Measurements from ENCODE around the gene DOK3. TPM values are rescaled to one million over a fixed set of nuclear protein-coding genes. Genes with fewer than 3 reads are reported as not detected.

The DOK3 gene
- total and polyA plus RNA-seq, 10 of the 15 experiments (the other 5 are each of a cell fraction or from before 2014, with no cell fraction given) = 6.6 to 107 (median 52.1) TPM

- ChIA-PET CTCF (interaction anchor here (0.9 to 6.2 kb wide), 12 partner anchors 9 to 158 kb away, joined by 3 to 38 read pairs (median 4); partner anchors contain the start of genes LMAN2, PDLIM7 and TMED9), POLR2A (interaction anchor here (0.6 to 3.5 kb wide), 11 partner anchors 9 to 825 kb away, joined by 3 to 19 read pairs (median 4); partner anchors contain the start of genes GRK6, PDLIM7 and TMED9), RAD21 (ENCODE audit: unreplicated experiment) (interaction anchor here (0.6 to 1.8 kb wide), 10 partner anchors 8 to 128 kb away, joined by 3 to 11 read pairs (median 4); partner anchors contain the start of gene PDLIM7), SMC1A (ENCODE audit: uncharacterized antibody, unreplicated experiment) (interaction anchor here (0.8 to 1.8 kb wide), 6 partner anchors 8 to 121 kb away, joined by 3 to 9 read pairs (median 4); partner anchors contain the start of gene PDLIM7)
- no peak for DNase-seq (ENCODE audit: low read depth, low spot score)
- peak; percentile 31 for FAIRE-seq
- H3K79me2 ChIP-seq (ENCODE audit: control insufficient read depth, insufficient read depth, low read length) = peaks cover 39% of the 10 kb centered on the region
- peak overlapping the region; percentile 87 for H3K27ac ChIP-seq (ENCODE audit: control insufficient read depth, insufficient read depth)
- intact Hi-C loops (cut with micrococcal nuclease; ENCODE audit: unreplicated experiment) (loop anchor here (5.0 to 10.0 kb wide), 2 partner anchors 92 to 395 kb away; partner anchors contain the start of gene B4GALT7), in situ Hi-C loops (cut with MboI) (no loop called here)
- no peaks in the 10 kb centered on the region for H4K20me1 ChIP-seq (ENCODE audit: control insufficient read depth, insufficient read depth)
- H3K27me3 ChIP-seq (replicated peaks in 1 of 2; ENCODE audit: control insufficient read depth in 2 of 2, insufficient read depth in 2 of 2, low read length in 1 of 2) = no peaks in the 10 kb centered on the region
- peak overlapping the region; percentile 97 for H3K4me2 ChIP-seq (ENCODE audit: control insufficient read depth, insufficient read depth)
- peak overlapping the region; percentile 90 for H3K9ac ChIP-seq (ENCODE audit: control insufficient read depth, insufficient read depth, low read length)
- H2AFZ ChIP-seq (ENCODE audit: control insufficient read depth, low read depth, low read length) = peak overlapping the region; percentile 69
- peaks cover 41% of the 10 kb centered on the region for H3K4me1 ChIP-seq (ENCODE audit: control insufficient read depth, insufficient read depth, low read length)
- WGBS (ENCODE audit: insufficient coverage, insufficient replicate concordance, low lambda C conversion rate, missing lambda C conversion rate) = 7% methylated on average over 11 of the region's 11 CpGs
- BruUV-seq (replicated peaks) = TSS peak; percentile 49
- H3K4me3 ChIP-seq = peak overlapping the region; percentile 87
- H3K9me3 ChIP-seq (replicated peaks; ENCODE audit: control insufficient read depth, insufficient read depth, low read length) = no peaks in the 10 kb centered on the region
- H3K36me3 ChIP-seq (ENCODE audit: control insufficient read depth in 2 of 2, insufficient read depth in 2 of 2, low read length in 1 of 2) = peaks cover 15 to 39% of the 10 kb centered on the region in 2 experiments; a peak in 3 of 4 replicates
- peak; percentile 72 for ATAC-seq
- no peak for TF ChIP-seq STAT3 (IDR thresholded peaks at IDR 0.05; ENCODE audit: low read depth, low read length)
- TF ChIP-seq HDGF (IDR thresholded peaks at IDR 0.05) = no peak; the same call in 1 of the 2 replicates
- TF ChIP-seq NR2C2 (IDR thresholded peaks at IDR 0.05; ENCODE audit: borderline replicate concordance, control insufficient read depth, insufficient read length, low read depth) = no peak
- TF ChIP-seq ESRRA (IDR thresholded peaks at IDR 0.05; ENCODE audit: low read length) = no peak
- no peak for TF ChIP-seq WRNIP1 (IDR thresholded peaks at IDR 0.05; ENCODE audit: borderline replicate concordance, low read depth, low read length)
- no peak for TF ChIP-seq NFXL1 (IDR thresholded peaks at IDR 0.05; ENCODE audit: borderline replicate concordance)
- TF ChIP-seq ZBTB11 (CRISPR knock-in tag; IDR thresholded peaks at IDR 0.05) = no peak
- TF ChIP-seq CREM (IDR thresholded peaks at IDR 0.05; ENCODE audit: low read depth) = peak; percentile 30; the same call in 1 of the 2 replicates
- no peak for TF ChIP-seq HCFC1 (IDR thresholded peaks at IDR 0.05; ENCODE audit: low read length)
- no peak for TF ChIP-seq TARDBP (IDR thresholded peaks at IDR 0.05; ENCODE audit: borderline replicate concordance)
- TF ChIP-seq MXI1 (IDR thresholded peaks at IDR 0.05; ENCODE audit: low read depth, low read length) = peak; percentile 92
- TF ChIP-seq RAD51 (IDR thresholded peaks at IDR 0.05) = peak; percentile 97
- TF ChIP-seq MYC (IDR thresholded peaks at IDR 0.05; ENCODE audit: insufficient read depth, insufficient read length, insufficient replicate concordance, low read length, severe bottlenecking) = no peak
- TF ChIP-seq ATF3 (IDR thresholded peaks at IDR 0.05; ENCODE audit: borderline replicate concordance, extremely low read depth, low read depth, low read length) = peak; percentile 76; the same call in 1 of the 2 replicates
- TF ChIP-seq TCF3 (IDR thresholded peaks at IDR 0.05; ENCODE audit: borderline replicate concordance, insufficient read depth, low read depth, low read length) = no peak
- no peak for TF ChIP-seq ZBTB33 (IDR thresholded peaks at IDR 0.05)
- no peak for TF ChIP-seq CEBPB (IDR thresholded peaks at IDR 0.05; ENCODE audit: borderline replicate concordance in 1 of 2, low read depth in 2 of 2, low read length in 2 of 2)
- no peak; the same call in 1 of the 2 replicates for TF ChIP-seq GATAD2B (conservative IDR thresholded peaks at IDR 0.05; ENCODE audit: low read depth)
Measured at GRCh38 chr5:177509991-177510566, 453 bp upstream of the DOK3 start.

All from GM12878 (cell line).